SK-N-MC (cell line): ENCODE results near the gene MAGI2.

Experiments
- EZH2 ChIP-seq: fragments of 200-600 bp; sonication (generic); IDR thresholded peaks from one replicate; pipeline ENCODE4 v1.6.1; 2017; ENCODE audit warnings: antibody characterized with exemption
- POLR2AphosphoS5 ChIP-seq: IDR thresholded peaks from 2 replicates; pipeline ENCODE4 v1.6.1; 2012; ENCODE audit warnings: mild to moderate bottlenecking, low read depth, low read length, borderline replicate concordance

GRCh38 chr7:79339208-79339925 is 114.1 kb downstream of the MAGI2 start:
- TF ChIP-seq EZH2 (no peak), POLR2AphosphoS5 (no peak)
